Ishikawa (cell line): ENCODE measurements around the gene TRAFD1.

Experiments used
- EP300 ChIP-seq: IDR thresholded peaks from 2 replicates; pipeline ENCODE4 v1.6.1; 2012; ENCODE audit warnings: borderline replicate concordance
- FOXM1 ChIP-seq: IDR thresholded peaks from 2 replicates; pipeline ENCODE4 v1.6.1; 2012; ENCODE audit warnings: low read depth, borderline replicate concordance
- MAX ChIP-seq: IDR thresholded peaks from 2 replicates; pipeline ENCODE4 v1.6.1; 2012
- RAD21 ChIP-seq: IDR thresholded peaks from 2 replicates; pipeline ENCODE4 v1.6.1; 2012; ENCODE audit warnings: low read depth
- TAF1 ChIP-seq: IDR thresholded peaks from 2 replicates; pipeline ENCODE4 v1.6.1; 2012; ENCODE audit warnings: low read depth, mild to moderate bottlenecking
- USF1 ChIP-seq: IDR thresholded peaks from 2 replicates; pipeline ENCODE4 v1.6.1; 2012
- YY1 ChIP-seq: IDR thresholded peaks from 2 replicates; pipeline ENCODE4 v1.6.1; 2012; ENCODE audit warnings: low read depth
- TF ChIP-seq, protein P1 (sequence below): IDR thresholded peaks from 2 replicates; pipeline ENCODE4 v1.6.1; 2012; ENCODE audit warnings: low read depth, mild to moderate bottlenecking

DNA sequence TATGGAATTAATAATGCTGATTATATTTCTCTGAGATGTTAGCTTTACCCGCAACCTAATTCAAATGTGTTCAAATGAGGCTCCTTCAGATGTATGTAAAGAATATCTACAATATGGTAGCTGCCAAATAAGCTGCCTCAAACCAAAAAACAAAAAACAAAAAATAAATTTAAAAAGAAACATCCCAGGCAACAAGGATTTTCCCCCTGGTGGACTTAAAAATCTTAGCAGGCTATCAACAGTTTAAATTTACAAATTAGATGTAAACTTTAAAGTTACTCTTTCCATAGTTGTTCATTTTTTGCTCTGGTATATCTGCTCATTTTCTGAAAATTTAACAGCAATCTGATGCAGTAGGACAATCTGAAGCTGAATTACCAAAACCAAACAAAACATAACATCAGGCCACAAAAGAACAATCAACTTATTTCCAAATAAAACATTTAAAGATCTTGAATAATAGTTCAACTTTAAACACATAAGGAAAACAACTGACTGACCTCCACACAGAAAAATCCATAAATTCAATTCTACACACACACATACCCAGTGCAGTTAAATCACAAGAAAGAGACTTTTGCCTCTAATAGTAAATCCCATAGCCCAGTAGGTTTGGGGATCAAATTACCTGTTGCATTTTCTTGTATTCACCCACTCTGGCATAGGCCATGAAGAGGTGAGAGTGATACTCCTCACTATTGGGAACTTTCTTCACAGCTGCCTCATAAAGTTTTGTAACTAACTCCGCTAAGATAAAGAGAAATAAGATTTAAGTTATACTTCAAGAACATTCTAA lies 38.1 kb upstream of the TRAFD1 start:
- TF ChIP-seq YY1: no peak
- TF ChIP-seq, protein P1, sequence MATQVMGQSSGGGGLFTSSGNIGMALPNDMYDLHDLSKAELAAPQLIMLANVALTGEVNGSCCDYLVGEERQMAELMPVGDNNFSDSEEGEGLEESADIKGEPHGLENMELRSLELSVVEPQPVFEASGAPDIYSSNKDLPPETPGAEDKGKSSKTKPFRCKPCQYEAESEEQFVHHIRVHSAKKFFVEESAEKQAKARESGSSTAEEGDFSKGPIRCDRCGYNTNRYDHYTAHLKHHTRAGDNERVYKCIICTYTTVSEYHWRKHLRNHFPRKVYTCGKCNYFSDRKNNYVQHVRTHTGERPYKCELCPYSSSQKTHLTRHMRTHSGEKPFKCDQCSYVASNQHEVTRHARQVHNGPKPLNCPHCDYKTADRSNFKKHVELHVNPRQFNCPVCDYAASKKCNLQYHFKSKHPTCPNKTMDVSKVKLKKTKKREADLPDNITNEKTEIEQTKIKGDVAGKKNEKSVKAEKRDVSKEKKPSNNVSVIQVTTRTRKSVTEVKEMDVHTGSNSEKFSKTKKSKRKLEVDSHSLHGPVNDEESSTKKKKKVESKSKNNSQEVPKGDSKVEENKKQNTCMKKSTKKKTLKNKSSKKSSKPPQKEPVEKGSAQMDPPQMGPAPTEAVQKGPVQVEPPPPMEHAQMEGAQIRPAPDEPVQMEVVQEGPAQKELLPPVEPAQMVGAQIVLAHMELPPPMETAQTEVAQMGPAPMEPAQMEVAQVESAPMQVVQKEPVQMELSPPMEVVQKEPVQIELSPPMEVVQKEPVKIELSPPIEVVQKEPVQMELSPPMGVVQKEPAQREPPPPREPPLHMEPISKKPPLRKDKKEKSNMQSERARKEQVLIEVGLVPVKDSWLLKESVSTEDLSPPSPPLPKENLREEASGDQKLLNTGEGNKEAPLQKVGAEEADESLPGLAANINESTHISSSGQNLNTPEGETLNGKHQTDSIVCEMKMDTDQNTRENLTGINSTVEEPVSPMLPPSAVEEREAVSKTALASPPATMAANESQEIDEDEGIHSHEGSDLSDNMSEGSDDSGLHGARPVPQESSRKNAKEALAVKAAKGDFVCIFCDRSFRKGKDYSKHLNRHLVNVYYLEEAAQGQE: no peak
- no peak for TF ChIP-seq RAD21
- TF ChIP-seq TAF1: no peak
- no peak for TF ChIP-seq EP300
- TF ChIP-seq FOXM1: no peak
- TF ChIP-seq USF1: no peak
- no peak for TF ChIP-seq MAX
